Activated CD8-positive, alpha-beta memory T cell treated with anti-CD3 and anti-CD28 coated beads for 36 hours (primary cell): Measurements from ENCODE around the gene KEL. TPM values are rescaled to one million over a fixed set of nuclear protein-coding genes. Genes with fewer than 3 reads are reported as not detected.

Source experiments
- CTCF ChIA-PET: fragments of 350-600 bp; sonication (Branson Sonifier 250); formaldehyde crosslinking; loops from one replicate; lab custom pipeline; 2021; ENCODE audit warnings: antibody characterized with exemption; lab: Charles Lee
- POLR2A ChIA-PET: fragments of 350-600 bp; sonication (Branson Sonifier 250); formaldehyde crosslinking; loops from one replicate; lab custom pipeline; 2021; ENCODE audit warnings: antibody characterized with exemption; lab: Charles Lee
- total RNA-seq, 2 experiments: library from RNA; stranded (reverse); gene quantifications; one replicate each; pipeline ENCODE4 v1.2.3, GENCODE V29; 2021

Gene KEL
- total RNA-seq, 2 experiments from 2014 or later = 0.10 to 0.25 TPM

DNA sequence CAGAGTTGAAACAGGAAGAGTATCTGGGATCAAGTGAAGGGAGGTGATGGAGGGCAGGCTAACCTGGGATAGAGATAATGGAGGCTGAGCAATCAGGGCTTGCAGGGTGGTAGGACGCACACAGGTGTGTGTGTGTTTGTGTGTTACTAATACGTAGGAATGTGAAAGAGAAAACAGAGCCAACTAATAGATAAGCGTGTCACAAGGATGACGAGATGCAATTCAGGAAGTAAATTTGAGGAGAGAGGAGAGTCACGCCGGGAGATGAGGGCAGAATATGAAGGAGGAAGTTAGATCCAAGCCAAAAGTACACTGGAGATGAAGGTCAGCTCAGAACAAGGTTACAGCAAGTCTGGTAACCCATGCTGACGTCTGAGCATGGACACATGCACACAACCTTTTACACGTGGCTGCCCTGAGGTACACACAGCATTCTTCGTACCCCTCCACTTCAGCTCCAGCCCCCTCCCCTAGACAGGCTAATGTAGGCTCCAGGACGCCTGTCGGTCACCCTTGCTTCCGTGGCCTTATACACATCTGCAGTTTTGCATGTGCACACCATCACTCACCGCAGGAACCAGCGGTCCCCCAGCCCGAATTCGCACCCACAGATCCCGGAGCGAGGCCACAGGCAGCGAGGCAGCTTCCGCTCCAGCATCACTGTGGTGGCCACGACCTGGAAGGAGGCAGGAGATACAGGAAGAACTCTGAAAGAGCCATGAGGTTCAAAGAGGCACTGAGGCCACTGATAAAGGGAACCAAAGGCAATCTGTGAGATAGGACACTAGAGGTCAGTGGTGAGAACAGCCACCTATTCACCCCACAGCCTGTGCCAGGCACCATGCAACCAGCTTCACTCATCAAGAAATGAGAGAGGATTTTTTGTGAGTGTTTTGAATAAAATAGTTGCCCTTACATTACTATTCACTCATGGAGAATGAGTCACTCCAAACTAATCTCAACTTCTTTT, 53.0 kb downstream of the KEL start:
- POLR2A ChIA-PET = no interaction called here

DNA sequence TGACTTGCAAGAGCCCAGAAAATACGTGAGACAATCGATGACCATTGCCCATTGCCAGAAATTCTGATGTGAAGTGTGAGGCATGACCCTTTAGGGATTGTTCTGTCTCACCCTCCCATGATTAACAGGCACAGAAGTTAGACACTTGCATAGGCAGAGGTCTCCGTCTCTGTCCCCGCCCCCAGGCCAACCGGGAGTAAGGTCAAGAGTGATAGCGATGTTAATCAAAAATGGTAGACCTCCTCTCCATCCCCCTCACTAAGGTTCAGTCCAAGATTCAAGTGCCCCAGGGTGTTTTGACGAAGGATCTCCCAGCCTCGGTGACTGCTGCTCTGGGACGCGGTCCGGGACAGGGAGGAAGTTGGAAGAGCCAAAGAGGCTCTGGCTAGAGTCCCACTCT, 53.9 kb downstream of the KEL start:
- ChIA-PET CTCF (no interaction called here), POLR2A (no interaction called here)

More for the DNA sequence above, 53.0 kb downstream of the KEL start:
- CTCF ChIA-PET = interaction anchor here (1.1 kb wide), 1 partner anchor 94 kb away, joined by 3 read pairs; no protein-coding TSS in a partner anchor

DNA sequence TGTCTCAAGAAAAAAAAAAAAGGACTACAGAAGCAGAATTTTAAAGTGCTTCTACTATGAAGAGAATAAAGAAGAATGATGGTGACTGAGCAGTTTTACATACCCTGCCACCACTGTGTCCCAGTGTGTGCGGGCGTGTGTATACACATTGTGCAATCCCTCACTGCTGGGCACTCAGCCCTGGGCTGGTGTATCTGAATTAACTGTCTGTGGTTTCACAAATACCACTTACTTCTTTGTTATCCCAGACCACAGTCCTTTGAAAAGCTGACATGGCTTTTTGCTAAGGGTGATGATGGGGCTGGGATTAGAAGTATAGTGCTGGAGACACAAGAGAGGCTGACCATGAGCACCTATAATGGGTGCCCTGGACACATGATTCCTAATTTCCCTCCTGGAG, 55.5 kb downstream of the KEL start:
- ChIA-PET CTCF (no interaction called here), POLR2A (no interaction called here)

DNA sequence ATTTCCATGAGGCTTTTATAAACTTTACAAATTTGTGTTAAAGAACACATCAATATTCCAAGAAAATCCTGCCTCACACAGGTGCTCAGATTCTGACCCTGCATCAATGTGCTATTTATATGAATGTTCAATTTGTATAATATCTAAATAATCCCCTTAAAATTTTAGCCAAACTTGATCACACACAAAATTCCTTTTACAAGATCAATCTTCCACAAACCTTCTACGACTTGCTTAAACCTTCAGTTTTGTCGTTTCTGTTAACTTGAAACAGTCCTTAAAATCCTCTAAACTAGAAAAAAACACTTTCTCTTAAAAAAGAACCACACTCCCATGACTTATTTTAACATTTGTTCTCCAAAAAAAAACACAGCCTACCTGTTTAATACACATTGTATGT, 56.4 kb downstream of the KEL start:
- POLR2A ChIA-PET = no interaction called here
- CTCF ChIA-PET = no interaction called here

DNA sequence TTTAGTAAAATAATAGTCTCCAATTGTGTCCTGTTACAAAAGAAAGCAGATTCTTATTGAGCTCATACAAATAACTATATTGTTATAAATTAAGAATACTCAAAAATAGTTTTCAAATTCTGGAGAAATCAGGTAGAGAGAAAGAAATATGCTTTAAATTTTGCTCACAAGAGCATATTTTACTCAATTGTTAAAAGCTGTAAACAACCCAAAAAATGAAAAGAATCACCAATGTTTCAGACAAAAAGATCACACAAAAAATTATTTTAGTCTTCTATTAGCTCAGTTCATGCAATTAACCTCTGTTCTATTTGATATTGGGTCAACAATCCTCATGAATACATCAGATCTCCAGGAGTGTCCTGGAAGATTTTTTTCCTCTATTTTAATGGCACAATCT, 58.0 kb downstream of the KEL start:
- CTCF ChIA-PET = no interaction called here
- POLR2A ChIA-PET = no interaction called here

DNA sequence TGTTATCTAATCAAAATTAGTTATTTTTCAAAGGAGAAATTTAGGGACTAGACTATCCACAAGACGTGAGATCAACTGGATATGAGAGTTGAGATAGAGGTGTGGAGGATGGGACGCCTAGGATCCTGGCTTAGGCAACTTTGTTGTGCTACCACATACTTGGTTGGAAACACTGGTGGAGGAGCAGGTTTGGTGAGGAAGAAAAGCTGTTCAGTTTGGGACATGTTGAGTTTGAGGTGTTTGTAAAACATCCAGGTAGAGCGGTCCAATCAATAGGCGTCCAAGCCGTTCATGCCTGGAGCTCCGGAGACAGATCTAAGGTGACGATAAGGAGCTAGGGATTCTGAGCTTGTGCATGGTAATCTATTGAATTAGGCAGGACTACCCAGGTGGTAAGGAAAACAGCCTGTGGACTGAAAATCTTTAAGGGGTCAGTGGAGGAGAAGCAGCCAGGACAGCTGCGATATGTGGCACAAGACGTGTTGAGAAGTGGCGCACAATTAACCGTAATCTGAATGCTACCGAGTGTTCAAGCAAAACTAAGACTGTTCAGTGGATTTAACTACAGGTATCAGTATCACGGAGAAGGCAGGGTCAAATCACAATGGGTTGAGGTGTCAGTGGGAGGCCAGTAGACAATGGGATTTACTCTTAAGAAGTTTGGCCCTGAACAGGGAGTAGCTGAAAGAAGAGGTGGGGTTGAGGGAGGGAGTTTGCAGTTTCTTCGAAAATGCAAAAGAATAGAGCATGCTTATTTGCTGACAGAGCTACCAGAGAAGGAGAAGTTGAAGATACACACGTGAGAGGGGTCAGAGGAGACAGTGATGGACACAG, 60.5 kb downstream of the KEL start:
- ChIA-PET CTCF (interaction anchor here (0.7 to 1.6 kb wide), 2 partner anchors 9 to 412 kb away, joined by 3 read pairs; no protein-coding TSS in a partner anchor), POLR2A (no interaction called here)

DNA sequence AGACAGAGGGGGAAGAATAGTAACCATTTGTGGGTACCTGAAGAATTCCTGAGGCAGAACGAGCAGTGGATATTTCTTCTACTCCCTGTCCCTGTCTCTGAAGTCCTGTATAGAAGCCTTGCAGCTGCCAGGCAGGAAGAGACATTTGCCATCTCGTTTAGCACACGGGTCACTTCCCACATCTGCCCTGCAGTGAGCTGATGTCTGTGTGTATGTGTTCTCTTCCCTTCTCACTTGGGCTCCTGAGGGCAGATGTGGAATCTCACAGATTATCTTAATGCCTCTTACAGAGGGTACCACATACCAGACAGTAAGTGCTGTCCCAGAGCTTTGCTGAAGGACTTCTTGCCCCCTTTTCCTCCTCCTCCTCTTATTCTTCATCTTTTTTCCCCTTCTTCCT, 62.5 kb downstream of the KEL start:
- ChIA-PET POLR2A (no interaction called here), CTCF (no interaction called here)

DNA sequence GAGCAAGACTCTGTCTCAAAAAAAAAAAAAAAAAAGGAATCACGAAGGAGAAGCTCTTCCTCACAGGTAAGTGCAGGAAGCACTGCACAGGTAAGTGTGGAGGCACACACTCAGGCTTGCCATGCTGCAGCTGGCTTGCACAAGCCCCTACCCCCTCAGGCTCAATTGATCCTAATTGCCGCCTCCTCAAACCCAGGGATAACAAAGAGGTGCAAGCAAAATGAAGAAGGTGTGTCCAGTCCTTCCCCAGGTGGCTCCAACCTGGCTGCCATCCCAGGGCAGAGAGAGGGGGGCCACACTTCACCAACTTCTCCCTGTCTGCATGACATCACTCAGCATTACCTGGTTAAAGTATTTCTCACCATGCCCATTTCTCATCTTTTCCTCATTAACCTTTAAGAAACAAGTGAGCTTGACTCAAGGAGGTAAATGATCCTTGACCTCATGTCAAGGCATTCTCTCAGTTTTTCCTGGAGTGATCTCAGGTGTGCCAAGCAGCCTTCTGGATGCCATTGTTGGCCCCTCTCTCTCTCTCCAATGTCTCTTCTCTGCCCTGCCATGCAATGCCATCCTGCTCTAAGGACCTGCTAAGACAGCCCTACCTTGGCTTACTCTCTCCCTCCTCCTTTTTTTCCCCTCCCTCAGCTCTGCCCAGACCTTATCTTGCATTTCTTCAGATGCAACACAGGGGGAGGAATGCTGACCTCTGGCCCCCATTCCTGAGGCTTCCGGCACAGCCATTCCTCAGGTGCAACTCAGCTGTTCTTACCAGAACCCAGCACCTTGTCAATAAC, 63.6 kb downstream of the KEL start:
- CTCF ChIA-PET = no interaction called here
- POLR2A ChIA-PET = no interaction called here

DNA sequence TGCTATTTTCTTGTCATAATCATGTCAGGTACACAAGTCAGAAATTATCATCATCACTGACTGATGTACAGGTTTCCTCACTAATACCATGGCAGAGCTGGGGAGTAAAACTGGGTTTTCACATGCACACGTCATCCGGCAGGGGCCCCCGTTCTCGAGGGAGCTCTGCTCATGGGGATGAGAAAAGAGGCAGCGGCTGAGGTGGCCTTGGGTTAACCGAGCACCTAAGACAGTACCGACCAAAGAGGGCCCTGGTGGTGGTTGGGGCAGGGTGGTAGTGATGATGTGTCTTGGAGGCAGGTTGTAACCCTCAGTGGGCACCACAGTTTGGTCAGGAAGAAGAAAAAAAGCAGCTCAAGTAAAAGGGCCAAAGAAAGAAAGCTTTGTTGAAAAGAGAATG, 64.5 kb downstream of the KEL start:
- CTCF ChIA-PET = interaction anchor here (0.7 kb wide), 1 partner anchor 842 kb away, joined by 3 read pairs; no protein-coding TSS in a partner anchor
- POLR2A ChIA-PET = no interaction called here

DNA sequence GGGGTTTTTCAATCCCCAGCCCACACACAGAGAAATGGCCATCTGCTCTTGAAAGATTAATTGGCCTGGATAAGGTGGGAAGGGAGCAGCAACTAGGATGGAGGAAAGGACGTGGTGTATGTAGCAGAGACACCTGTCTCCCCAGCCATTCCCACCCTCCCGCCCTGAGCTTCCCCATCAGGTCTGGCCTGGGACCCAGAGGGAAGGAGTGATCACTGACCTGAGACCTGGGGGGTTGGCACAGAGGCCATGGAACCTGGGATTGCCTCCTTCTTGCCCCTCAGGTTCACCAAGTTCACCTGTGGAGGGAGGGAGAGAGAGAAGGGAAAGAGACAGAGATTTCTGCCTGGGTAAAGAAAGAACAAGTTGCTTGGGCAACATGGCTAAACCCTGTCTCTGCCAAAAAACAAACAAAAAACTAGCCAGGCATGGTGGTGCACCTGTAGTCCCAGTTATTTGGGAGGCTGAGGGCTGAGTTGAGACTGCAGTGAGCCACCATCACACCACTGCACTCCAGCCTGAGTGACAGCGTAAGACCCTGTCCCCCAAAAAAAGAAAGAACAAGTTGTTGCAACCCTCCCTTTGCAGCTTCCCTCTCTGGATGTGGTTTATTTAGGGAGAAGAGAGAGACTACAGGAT, 65.3 kb downstream of the KEL start:
- CTCF ChIA-PET = no interaction called here
- POLR2A ChIA-PET = no interaction called here

DNA sequence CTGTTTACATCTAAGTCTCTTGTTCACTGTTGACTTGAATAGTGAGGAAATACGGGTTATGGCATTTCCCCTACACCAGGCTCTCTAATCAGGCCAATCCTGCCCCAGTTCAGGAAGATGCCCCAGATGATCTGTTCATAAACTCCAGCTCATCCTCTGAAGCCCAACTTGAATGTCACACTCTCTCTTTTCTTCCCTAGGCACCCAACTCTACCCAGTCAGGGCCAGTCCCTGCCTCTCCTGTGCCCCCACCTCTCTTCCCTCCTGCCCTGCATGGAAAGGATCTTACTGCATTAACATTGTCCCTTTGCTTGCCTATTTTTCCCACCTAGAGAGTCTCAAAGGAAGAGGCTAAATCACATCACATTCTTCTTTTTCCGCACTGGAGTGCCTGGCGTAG, 66.0 kb downstream of the KEL start:
- CTCF ChIA-PET = interaction anchor here (0.9 kb wide), 1 partner anchor 41 kb away, joined by 3 read pairs; the partner anchor contains the start of gene EPHB6
- POLR2A ChIA-PET = no interaction called here

DNA sequence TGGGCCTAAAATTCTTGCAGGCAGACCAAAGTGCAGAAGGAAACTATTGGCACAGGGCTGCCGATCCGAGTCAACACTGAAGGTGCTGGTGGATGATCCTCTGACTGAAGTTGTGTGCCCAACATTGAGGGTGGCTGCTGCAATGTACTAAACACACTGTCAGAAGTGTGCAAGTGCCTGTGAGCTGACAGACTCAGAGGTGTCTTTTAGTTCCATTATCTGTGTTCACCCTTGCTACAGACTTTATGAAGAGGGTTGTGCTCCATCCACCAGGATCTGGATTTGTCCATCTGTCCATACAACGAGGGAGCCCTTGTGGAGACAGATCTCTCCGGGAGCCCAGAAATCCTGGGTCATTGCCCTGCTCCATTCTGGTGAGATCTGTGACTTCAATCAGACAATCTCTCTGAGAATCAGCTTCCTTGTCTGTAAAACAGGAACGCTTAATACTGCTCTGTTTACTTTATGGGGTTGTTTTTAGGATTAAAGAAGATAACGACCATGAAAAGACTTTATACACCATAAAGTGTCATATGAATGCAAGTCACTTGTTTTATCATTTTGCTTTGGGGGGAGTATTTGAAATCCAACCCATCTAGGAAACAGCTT, 67.1 kb downstream of the KEL start:
- ChIA-PET CTCF (interaction anchor here (0.9 kb wide), 1 partner anchor 40 kb away, joined by 3 read pairs; the partner anchor contains the start of gene EPHB6), POLR2A (no interaction called here)

DNA sequence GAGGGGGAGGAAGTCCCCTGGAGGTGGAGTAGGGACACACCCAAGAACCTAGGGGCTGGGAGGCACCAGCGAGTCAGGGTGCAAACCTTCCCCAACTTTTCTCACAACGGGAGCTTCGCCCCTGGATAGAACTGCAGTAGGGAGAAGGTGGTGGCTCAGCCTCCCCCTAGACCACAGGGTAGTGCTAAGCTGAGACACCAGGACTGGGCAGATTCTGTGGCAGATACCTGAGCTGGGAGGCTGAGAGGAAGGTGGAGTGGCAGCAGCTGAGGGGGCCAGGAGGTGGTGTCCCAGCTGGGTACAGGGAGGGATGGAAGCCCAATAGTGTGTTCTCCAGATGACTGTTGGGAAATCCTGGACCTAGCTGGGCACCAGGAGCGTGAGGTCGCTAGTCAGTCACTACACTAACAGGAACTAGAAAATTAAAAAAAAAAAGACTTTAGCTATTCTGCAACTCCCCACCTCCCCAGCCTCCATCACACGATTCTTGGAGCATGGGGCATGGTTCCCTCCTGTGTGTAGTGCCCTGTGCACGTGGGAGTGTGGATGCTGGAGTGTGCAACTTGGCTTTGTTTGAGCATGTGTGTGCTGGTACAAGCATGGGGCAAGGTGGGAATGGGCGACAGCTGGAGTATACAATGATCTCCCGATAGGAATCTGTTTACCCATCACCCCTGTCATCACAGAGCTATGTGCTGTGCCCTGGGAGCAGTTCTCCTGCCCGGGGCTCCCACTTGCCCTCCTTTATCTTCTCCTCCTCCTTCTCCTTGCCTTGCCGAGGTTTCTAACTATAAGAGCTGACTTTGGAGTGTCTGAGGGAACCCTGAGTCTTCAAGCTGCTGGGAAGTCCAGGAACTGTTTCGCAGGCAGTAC, 67.8 kb downstream of the KEL start:
- POLR2A ChIA-PET = no interaction called here
- CTCF ChIA-PET = no interaction called here

DNA sequence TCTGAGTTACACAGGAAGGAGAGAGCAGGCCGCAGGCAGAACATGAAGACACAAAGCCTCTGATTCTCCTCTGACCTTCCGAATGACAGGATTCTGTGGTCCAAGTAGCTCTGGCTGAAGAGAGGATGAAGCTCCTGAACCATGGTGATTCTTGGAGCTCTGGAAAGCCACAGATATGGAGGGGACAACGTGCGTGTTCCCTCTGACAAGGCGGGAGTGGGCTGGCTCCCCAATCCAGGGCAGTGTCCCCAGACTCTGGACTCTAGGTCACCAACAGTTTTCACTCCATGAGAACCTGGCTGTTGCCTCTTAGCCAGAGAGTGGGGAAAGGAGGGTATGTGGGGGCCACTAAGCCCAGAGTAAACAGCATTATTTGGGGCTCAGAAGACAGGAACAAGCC, 69.2 kb downstream of the KEL start:
- ChIA-PET CTCF (interaction anchor here (1.1 kb wide), 1 partner anchor 8 kb away, joined by 3 read pairs; no protein-coding TSS in a partner anchor), POLR2A (interaction anchor here (0.5 kb wide), 1 partner anchor 397 kb away, joined by 11 read pairs; no protein-coding TSS in a partner anchor)

DNA sequence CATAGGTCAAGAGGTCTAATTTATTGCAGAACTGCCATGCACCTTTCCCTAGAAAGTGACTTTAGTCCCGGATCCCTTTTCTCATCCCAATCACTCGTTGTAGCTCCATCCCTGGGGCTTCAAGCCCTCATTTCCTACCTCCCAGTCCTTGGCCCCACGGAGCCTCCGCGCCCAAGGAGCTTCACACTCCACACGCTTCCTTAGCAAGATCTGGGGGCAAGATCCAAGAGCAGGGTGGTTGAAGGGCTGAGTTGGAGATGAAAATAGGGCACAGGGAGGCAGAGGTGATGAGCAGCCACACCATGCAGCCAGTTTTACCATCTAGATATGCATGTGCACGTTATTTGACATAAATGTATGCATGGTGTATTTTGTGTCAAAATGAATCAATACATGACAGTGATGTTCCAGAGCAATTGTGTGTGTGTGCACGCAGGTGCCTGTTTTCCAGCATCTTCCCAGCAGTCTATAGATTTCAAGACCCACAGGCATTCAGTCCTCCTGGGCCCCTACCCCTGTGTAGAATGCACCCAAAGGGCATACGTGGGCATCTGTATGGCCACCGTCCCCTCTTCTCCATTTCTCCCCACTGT, 70.6 kb downstream of the KEL start:
- CTCF ChIA-PET = no interaction called here
- POLR2A ChIA-PET = no interaction called here
